Mesendoderm (in vitro differentiated cells): ENCODE data around the gene CLEC7A.

Experiments used
- DNase-seq: peaks from one replicate; pipeline ENCODE4 v3.0.0; 2013
- H2AK5ac ChIP-seq: 2 replicates; pipeline ENCODE4 v1.6.1; 2013; ENCODE audit warnings: low read length, inconsistent platforms
- H2BK120ac ChIP-seq: 2 replicates; pipeline ENCODE4 v1.6.1; 2013; ENCODE audit warnings: low read depth, mild to moderate bottlenecking, low read length, moderate library complexity, mixed read lengths
- H2BK15ac ChIP-seq: replicated peaks from 2 replicates; pipeline ENCODE4 v1.6.1; 2013; ENCODE audit warnings: low read depth, mild to moderate bottlenecking, moderate library complexity
- H2BK5ac ChIP-seq: 2 replicates; pipeline ENCODE4 v1.6.1; 2013; ENCODE audit warnings: low read length, inconsistent platforms
- H3K18ac ChIP-seq: 2 replicates; pipeline ENCODE4 v1.6.1; 2013; ENCODE audit warnings: mild to moderate bottlenecking, low read length, mixed read lengths
- H3K23ac ChIP-seq: one replicate; pipeline ENCODE4 v1.6.1; 2013; ENCODE audit warnings: low read length
- H3K27ac ChIP-seq: 2 replicates; pipeline ENCODE4 v1.5.1; 2013; ENCODE audit warnings: low read depth, mild to moderate bottlenecking, inconsistent platforms, low read length, moderate library complexity
- H3K27me3 ChIP-seq: 2 replicates; pipeline ENCODE4 v1.6.1; 2013; ENCODE audit warnings: low read length, control low read depth, mild to moderate bottlenecking, inconsistent platforms; ENCODE audit not compliant: insufficient read depth, poor library complexity
- H3K36me3 ChIP-seq: 2 replicates; pipeline ENCODE4 v1.6.1; 2013; ENCODE audit warnings: low read length, inconsistent platforms; ENCODE audit not compliant: control insufficient read depth, insufficient read depth
- H3K4ac ChIP-seq: one replicate; pipeline ENCODE4 v1.6.1; 2013; ENCODE audit warnings: low read depth, mild to moderate bottlenecking, low read length, moderate library complexity
- H3K4me1 ChIP-seq: 2 replicates; pipeline ENCODE4 v1.6.1; 2013; ENCODE audit warnings: low read depth, low read length, inconsistent platforms; ENCODE audit not compliant: control insufficient read depth
- H3K4me2 ChIP-seq: 2 replicates; pipeline ENCODE4 v1.6.1; 2013; ENCODE audit warnings: low read length
- H3K4me3 ChIP-seq: 2 replicates; pipeline ENCODE4 v1.5.1; 2013; ENCODE audit warnings: mild to moderate bottlenecking, low read length
- H3K56ac ChIP-seq: one replicate; pipeline ENCODE4 v1.6.1; 2013; ENCODE audit warnings: low read length
- H3K79me1 ChIP-seq: 2 replicates; pipeline ENCODE4 v1.6.1; 2013; ENCODE audit warnings: low read length, inconsistent platforms
- H3K79me2 ChIP-seq: 2 replicates; pipeline ENCODE4 v1.6.1; 2013; ENCODE audit warnings: mild to moderate bottlenecking, low read length; ENCODE audit not compliant: control insufficient read depth, insufficient read depth
- H3K9ac ChIP-seq: 2 replicates; pipeline ENCODE4 v1.6.1; 2013; ENCODE audit warnings: low read length, inconsistent platforms
- H4K5ac ChIP-seq: one replicate; pipeline ENCODE4 v1.6.1; 2013; ENCODE audit warnings: low read length
- H4K8ac ChIP-seq: one replicate; pipeline ENCODE4 v1.6.1; 2013; ENCODE audit warnings: low read depth, mild to moderate bottlenecking, control low read depth, low read length, moderate library complexity
- WGBS: extraction: QIAGEN DNeasy Blood & Tissue Kit; methylation state at CpG from one replicate; pipeline ENCODE4 v1.1.7; 2013; ENCODE audit warnings: low lambda C conversion rate, missing lambda C conversion rate; ENCODE audit not compliant: insufficient coverage; ENCODE audit errors: extremely low coverage; 5-methylcytosine and 5-hydroxymethylcytosine counted together

The CLEC7A gene

DNA sequence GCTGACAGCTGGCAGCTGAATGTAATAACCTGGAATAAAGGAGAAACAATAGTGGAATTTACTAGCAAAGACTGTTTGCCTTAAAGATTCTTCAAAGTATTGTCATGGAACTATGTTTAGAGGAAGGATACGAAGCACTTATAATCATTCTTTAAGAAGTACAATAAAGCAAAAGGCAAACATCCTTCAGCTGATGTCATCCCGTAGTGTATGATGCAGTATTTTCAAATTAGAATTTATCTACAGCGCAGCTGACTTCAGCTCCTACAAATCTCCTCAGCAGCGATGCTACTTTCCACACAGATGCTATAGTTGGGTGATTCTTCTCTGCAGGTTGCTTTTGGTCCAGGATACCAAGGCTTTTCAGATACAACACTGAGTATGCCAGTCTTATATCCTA, 62.7 kb downstream of the CLEC7A start:
- no peak overlapping the region for H4K5ac ChIP-seq
- no CpG with 5 or more reads among the region's 4 CpGs for WGBS

More for the DNA sequence above, 62.7 kb downstream of the CLEC7A start:
- Histone ChIP-seq H3K4me2 (no peak overlapping the region), H3K4ac (no peak overlapping the region), H3K4me3 (no peak overlapping the region), H4K8ac (no peak overlapping the region), H3K56ac (no peak overlapping the region), H2BK120ac (no peak overlapping the region), H3K36me3 (no peaks in the 10 kb centered on the region), H3K18ac (no peak overlapping the region), H2AK5ac (no peak overlapping the region), H3K9ac (no peak overlapping the region), H3K79me1 (no peaks in the 10 kb centered on the region), H2BK15ac (no peak overlapping the region), H3K27me3 (no peaks in the 10 kb centered on the region), H3K23ac (no peak overlapping the region), H3K27ac (no peak overlapping the region), H2BK5ac (no peak overlapping the region), H3K79me2 (no peaks in the 10 kb centered on the region), H3K4me1 (no peaks in the 10 kb centered on the region)
- no peak for DNase-seq
